HepG2 (cell line): ENCODE data around the gene PNKP.

ENCODE experiments used
- BHLHE40 ChIP-seq: IDR thresholded peaks from 2 replicates; pipeline ENCODE4 v1.6.1; 2011; ENCODE audit warnings: low read length, improper control_type of control experiment
- BRCA1 ChIP-seq: sonication (generic); formaldehyde crosslinking; IDR thresholded peaks from 2 replicates; pipeline ENCODE4 v1.4.0; 2020; ENCODE audit warnings: missing genetic modification reagents
- BRF2 ChIP-seq: sonication (generic); formaldehyde crosslinking; IDR thresholded peaks from 2 replicates; pipeline ENCODE4 v1.8.1; 2022; ENCODE audit warnings: mild to moderate bottlenecking, missing genetic modification reagents
- DMTF1 ChIP-seq: sonication (generic); formaldehyde crosslinking; IDR thresholded peaks from 2 replicates; pipeline ENCODE4 v1.4.0; 2020; ENCODE audit warnings: mild to moderate bottlenecking, missing genetic modification reagents
- GPN1 ChIP-seq: sonication (generic); formaldehyde crosslinking; IDR thresholded peaks from 2 replicates; pipeline ENCODE4 v1.5.1; 2020; ENCODE audit warnings: missing genetic modification reagents, borderline replicate concordance
- PCBP2 ChIP-seq: fragments of 200-400 bp; formaldehyde crosslinking; optimal IDR thresholded peaks from 2 replicates; pipeline ENCODE3; 2018; ENCODE audit warnings: low read length, low read depth; ENCODE audit not compliant: poor library complexity, severe bottlenecking
- RARA ChIP-seq: IDR thresholded peaks from 2 replicates; pipeline ENCODE4 v1.6.1; 2016; ENCODE audit warnings: missing genetic modification reagents, missing compliant biosample characterization
- SALL1 ChIP-seq: sonication (generic); formaldehyde crosslinking; IDR thresholded peaks from 2 replicates; pipeline ENCODE4 v1.8.0; 2022; ENCODE audit warnings: mild to moderate bottlenecking, missing genetic modification reagents
- TARDBP ChIP-seq: sonication (generic); formaldehyde crosslinking; IDR thresholded peaks from 2 replicates; pipeline ENCODE4 v1.8.0; 2022; ENCODE audit warnings: mild to moderate bottlenecking, missing genetic modification reagents

- TF ChIP-seq TARDBP (CRISPR knock-in tag) = no peak
- no peak for TF ChIP-seq RARA (CRISPR knock-in tag)
- no peak for TF ChIP-seq BRCA1 (CRISPR knock-in tag)
- no peak for TF ChIP-seq BHLHE40
- no peak for TF ChIP-seq BRF2 (CRISPR knock-in tag)
- TF ChIP-seq SALL1 (CRISPR knock-in tag) = no peak
- TF ChIP-seq DMTF1 (CRISPR knock-in tag) = no peak
- no peak for TF ChIP-seq GPN1 (CRISPR knock-in tag)
- TF ChIP-seq PCBP2 = no peak
Measured at GRCh38 chr19:49871349-49871985, 4.1 kb upstream of the PNKP start.
